ENCODE measurements around the gene DCST2.

Gene DCST2

GRCh38 chr1:155049651-155050559 is 16.3 kb upstream of the DCST2 start:
- no peak for DNase-seq (ENCODE audit: low read depth)

GRCh38 chr1:155048449-155049334 is 15.1 kb upstream of the DCST2 start:
- DNase-seq (ENCODE audit: low read depth), result no peak

GRCh38 chr1:155044812-155045657 is 11.5 kb upstream of the DCST2 start:
- no peak for DNase-seq (ENCODE audit: low read depth)

- DNase-seq (ENCODE audit: low read depth), result no peak
Measured at GRCh38 chr1:155044365-155044764, 10.8 kb upstream of the DCST2 start.

GRCh38 chr1:155043793-155044192 is 10.2 kb upstream of the DCST2 start:
- no peak for DNase-seq (ENCODE audit: low read depth)

GRCh38 chr1:155043301-155043702 is 9.7 kb upstream of the DCST2 start:
- no peak for DNase-seq (ENCODE audit: low read depth)

GRCh38 chr1:155042789-155043188 is 9.2 kb upstream of the DCST2 start:
- no peak for DNase-seq (ENCODE audit: low read depth)

GRCh38 chr1:155040358-155041093 is 6.9 kb upstream of the DCST2 start:
- DNase-seq (ENCODE audit: low read depth), result no peak

- no peak for DNase-seq (ENCODE audit: low read depth)
Measured at GRCh38 chr1:155039308-155039669, 5.7 kb upstream of the DCST2 start.

GRCh38 chr1:155038602-155039307 is 5.2 kb upstream of the DCST2 start:
- DNase-seq (ENCODE audit: low read depth), result no peak

GRCh38 chr1:155037851-155038441 is 4.4 kb upstream of the DCST2 start:
- DNase-seq (ENCODE audit: low read depth), result no peak

- no peak for DNase-seq (ENCODE audit: low read depth)
Measured at GRCh38 chr1:155037043-155037442, 3.5 kb upstream of the DCST2 start.

GRCh38 chr1:155035936-155036335 is 2.4 kb upstream of the DCST2 start:
- DNase-seq (ENCODE audit: low read depth), result no peak

- DNase-seq (ENCODE audit: low read depth), result no peak
Measured at GRCh38 chr1:155034318-155035208, 982 bp upstream of the DCST2 start.

GRCh38 chr1:155032886-155033285 is 695 bp downstream of the DCST2 start:
- DNase-seq (ENCODE audit: low read depth), result no peak

GRCh38 chr1:155030899-155031298 is 2.7 kb downstream of the DCST2 start:
- no peak for DNase-seq (ENCODE audit: low read depth)

GRCh38 chr1:155030243-155030795 is 3.3 kb downstream of the DCST2 start:
- DNase-seq (ENCODE audit: low read depth), result no peak

GRCh38 chr1:155029513-155030242 is 3.9 kb downstream of the DCST2 start:
- no peak for DNase-seq (ENCODE audit: low read depth)

Data from stimulated activated CD8-positive, alpha-beta memory T cell treated with anti-CD3 and anti-CD28 coated beads, Interleukin-7, amount 100 ng/mL, for 24 hours (primary cell).